ENCODE results near the gene SNAPC2.

SNAPC2 gene

GRCh38 chr19:7971553-7972520 is 51.7 kb downstream of the SNAPC2 start:
- DNase-seq = no peak

Measured in fibroblast of skin of back (primary cell).